Suprapubic skin (tissue), 4 donors: ENCODE measurements around the gene CCDC88A. TPM values are rescaled to one million over a fixed set of nuclear protein-coding genes. Genes with fewer than 3 reads are reported as not detected.
"Not testable (repeated sequence)": the region's sequence is repeated elsewhere in the genome, so short reads cannot be mapped to it uniquely, and the experiment has no call there.

Source experiments
- DNase-seq, 2 donors: peaks; one replicate each; pipeline ENCODE4 v3.0.0-alpha.2; 2019; ENCODE audit warnings: low spot score in 2 of 2
- H3K27ac ChIP-seq: fragments of 200-600 bp; sonication (generic); one replicate; pipeline ENCODE4 v1.5.1; 2019
- H3K27me3 ChIP-seq: fragments of 200-600 bp; sonication (generic); one replicate; pipeline ENCODE4 v1.5.1; 2019
- H3K36me3 ChIP-seq: fragments of 200-600 bp; sonication (generic); one replicate; pipeline ENCODE4 v1.5.1; 2019
- H3K4me1 ChIP-seq: fragments of 200-600 bp; sonication (generic); one replicate; pipeline ENCODE4 v1.5.1; 2019
- H3K4me3 ChIP-seq: fragments of 200-600 bp; sonication (generic); one replicate; pipeline ENCODE4 v1.5.1; 2019; ENCODE audit warnings: mild to moderate bottlenecking
- H3K9me3 ChIP-seq: fragments of 200-600 bp; sonication (generic); one replicate; pipeline ENCODE4 v1.5.1; 2019
- EP300 ChIP-seq: sonication (generic); formaldehyde crosslinking; IDR thresholded peaks from one replicate; pipeline ENCODE4 v1.6.1; 2017; ENCODE audit warnings: antibody characterized with exemption
- POLR2A ChIP-seq, 2 donors: fragments of 450-650 bp; IDR thresholded peaks; one replicate each; pipeline ENCODE4 v1.6.1; 2017; ENCODE audit warnings: antibody characterized with exemption in 2 of 2, mild to moderate bottlenecking in 2 of 2, moderate library complexity in 2 of 2
- POLR2AphosphoS5 ChIP-seq, 3 donors: sonication (generic); formaldehyde crosslinking; IDR thresholded peaks; one replicate each; pipeline ENCODE4 v1.6.1; 2017; ENCODE audit warnings: antibody characterized with exemption in 3 of 3
- WGBS: methylation state at CpG from one replicate; pipeline ENCODE4 v1.1.5; 2018; 5-methylcytosine and 5-hydroxymethylcytosine counted together
- total RNA-seq, 4 donors: library from RNA; depleted of rRNA; stranded (reverse); fragments of >200 nt; gene quantifications; one replicate each; pipeline ENCODE4 v1.1.0, GENCODE V29; 2016
- TF ChIP-seq, protein P1 (sequence below), 2 donors: fragments of 200-600 bp in 1 of 2; fragments of 450-650 bp in 1 of 2; sonication (generic) in 1 of 2; IDR thresholded peaks; one replicate each; pipeline ENCODE4 v1.5.1; 2016 to 2019; ENCODE audit warnings: antibody characterized with exemption in 2 of 2, mild to moderate bottlenecking in 1 of 2, moderate library complexity in 1 of 2

CCDC88A gene
- total RNA-seq, 4 donors from 2014 or later, result 9.0 to 25.8 (median 18.2) TPM

DNA sequence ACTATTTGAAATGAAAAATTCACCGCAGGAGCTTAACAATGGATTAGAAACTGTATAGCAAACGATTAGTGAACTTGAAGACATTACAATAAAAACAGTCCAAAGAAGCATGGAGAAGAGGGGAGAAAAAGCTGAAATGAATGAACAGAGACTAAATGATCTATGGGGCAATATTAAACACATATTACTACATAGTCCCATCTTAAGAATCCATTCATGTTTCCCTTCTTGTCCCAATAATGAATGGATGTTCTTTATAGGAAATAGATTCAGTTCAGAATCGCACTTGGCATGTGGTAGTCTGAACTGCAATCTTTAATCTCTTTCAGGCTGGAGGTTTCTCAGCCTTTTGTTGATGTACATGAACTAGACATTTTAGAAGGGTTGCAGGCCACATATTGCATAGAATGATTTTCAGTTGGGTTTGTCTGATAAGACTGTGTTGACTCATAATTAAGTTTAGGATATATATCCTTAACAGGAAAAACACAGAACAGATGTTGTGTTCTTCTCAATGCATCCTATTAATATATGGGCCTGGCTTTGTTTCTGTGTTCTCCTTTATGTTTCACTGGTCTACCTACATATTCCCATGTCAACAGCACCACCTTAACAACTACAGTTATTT lies 27.9 kb downstream of the CCDC88A start:
- DNase-seq, result no peak
- 80% methylated on average over 3 of the region's 3 CpGs for WGBS
- Histone ChIP-seq H3K4me1 (no peaks in the 10 kb centered on the region), H3K9me3 (no peaks in the 10 kb centered on the region), H3K36me3 (no peaks in the 10 kb centered on the region), H3K27ac (no peak overlapping the region), H3K27me3 (no peaks in the 10 kb centered on the region), H3K4me3 (no peak overlapping the region)
- TF ChIP-seq, protein P1, sequence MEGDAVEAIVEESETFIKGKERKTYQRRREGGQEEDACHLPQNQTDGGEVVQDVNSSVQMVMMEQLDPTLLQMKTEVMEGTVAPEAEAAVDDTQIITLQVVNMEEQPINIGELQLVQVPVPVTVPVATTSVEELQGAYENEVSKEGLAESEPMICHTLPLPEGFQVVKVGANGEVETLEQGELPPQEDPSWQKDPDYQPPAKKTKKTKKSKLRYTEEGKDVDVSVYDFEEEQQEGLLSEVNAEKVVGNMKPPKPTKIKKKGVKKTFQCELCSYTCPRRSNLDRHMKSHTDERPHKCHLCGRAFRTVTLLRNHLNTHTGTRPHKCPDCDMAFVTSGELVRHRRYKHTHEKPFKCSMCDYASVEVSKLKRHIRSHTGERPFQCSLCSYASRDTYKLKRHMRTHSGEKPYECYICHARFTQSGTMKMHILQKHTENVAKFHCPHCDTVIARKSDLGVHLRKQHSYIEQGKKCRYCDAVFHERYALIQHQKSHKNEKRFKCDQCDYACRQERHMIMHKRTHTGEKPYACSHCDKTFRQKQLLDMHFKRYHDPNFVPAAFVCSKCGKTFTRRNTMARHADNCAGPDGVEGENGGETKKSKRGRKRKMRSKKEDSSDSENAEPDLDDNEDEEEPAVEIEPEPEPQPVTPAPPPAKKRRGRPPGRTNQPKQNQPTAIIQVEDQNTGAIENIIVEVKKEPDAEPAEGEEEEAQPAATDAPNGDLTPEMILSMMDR (IDR thresholded peaks at IDR 0.05), result no peak
- TF ChIP-seq EP300 (no peak), POLR2A (IDR thresholded peaks at IDR 0.05) (no peak), POLR2AphosphoS5 (IDR thresholded peaks at IDR 0.05) (no peak)

DNA sequence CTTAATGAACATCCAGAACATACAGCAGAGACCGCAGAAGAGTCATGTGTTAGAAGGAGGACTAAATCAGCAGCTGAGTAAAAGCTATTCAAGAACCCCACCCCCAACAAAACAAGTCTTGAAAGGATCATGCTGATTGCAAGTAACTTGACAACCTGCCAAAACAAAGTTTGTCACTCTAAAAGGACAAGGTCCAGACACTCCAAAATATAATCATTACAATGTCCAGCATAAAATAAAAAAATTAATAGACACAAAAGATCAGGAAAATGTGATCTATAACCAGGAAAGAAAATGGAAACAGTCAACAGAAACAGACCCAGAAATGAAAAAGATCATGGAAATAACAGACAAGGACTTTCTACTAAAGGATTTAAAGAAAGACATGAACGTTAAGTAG lies 28.5 kb downstream of the CCDC88A start:
- WGBS, result 83% methylated on average over 2 of the region's 2 CpGs

DNA sequence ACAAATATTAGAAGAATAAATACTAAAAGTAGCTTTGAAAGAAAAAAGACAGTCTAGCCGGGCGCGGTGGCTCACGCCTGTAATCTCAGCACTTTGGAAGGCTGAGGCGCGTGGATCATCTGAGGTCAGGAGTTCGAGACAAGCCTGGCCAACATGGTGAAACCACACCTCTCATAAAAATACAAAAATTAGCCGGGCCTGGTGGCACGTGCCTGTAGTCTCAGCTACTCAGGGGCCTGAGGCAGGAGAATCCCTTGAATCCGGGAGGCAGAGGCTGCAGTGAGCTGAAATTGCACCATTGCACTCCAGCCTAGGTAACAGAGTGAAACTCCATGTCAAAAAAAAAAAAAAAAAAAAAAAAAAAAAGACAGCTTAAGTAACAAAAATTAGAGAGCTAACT lies 34.1 kb downstream of the CCDC88A start:
- H3K27me3 ChIP-seq, H3K9me3 ChIP-seq, DNase-seq, H3K36me3 ChIP-seq, H3K4me3 ChIP-seq, H3K4me1 ChIP-seq, H3K27ac ChIP-seq: not testable (repeated sequence)
- WGBS, result 67% methylated on average over 10 of the region's 10 CpGs

More for the DNA sequence above, 28.5 kb downstream of the CCDC88A start:
- Histone ChIP-seq H3K27ac (no peak overlapping the region), H3K27me3 (no peaks in the 10 kb centered on the region), H3K36me3 (no peaks in the 10 kb centered on the region), H3K4me1 (no peaks in the 10 kb centered on the region), H3K9me3 (no peaks in the 10 kb centered on the region), H3K4me3 (no peak overlapping the region)
- DNase-seq, result no peak
- TF ChIP-seq, protein P1 (IDR thresholded peaks at IDR 0.05), result no peak
- TF ChIP-seq EP300 (no peak), POLR2A (IDR thresholded peaks at IDR 0.05) (no peak), POLR2AphosphoS5 (IDR thresholded peaks at IDR 0.05) (no peak)

DNA sequence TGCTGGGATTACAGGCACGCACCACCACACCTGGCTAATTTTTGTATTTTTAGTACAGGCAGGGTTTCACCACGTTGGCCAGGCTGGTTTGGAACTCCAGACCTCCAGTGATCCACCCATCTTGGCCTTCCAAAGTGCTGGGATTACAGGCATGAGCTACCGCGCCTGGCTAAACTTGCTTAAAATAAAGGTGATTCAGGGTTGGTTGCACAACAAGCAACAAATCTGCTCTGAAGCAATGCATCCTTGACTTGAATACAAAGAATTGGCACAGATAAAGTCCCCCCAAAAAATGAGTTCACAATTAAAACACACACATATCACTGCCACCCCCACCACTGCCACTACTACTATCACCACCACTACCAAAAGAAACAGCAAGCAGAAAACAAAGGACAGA lies 34.9 kb downstream of the CCDC88A start:
- no peaks in the 10 kb centered on the region for H3K27me3 ChIP-seq
- no peaks in the 10 kb centered on the region for H3K36me3 ChIP-seq
- TF ChIP-seq EP300 (no peak), POLR2A (IDR thresholded peaks at IDR 0.05) (no peak), POLR2AphosphoS5 (IDR thresholded peaks at IDR 0.05) (no peak)
- TF ChIP-seq, protein P1 (IDR thresholded peaks at IDR 0.05), result no peak
- no peak overlapping the region for H3K4me3 ChIP-seq
- DNase-seq, result no peak
- H3K9me3 ChIP-seq, result no peaks in the 10 kb centered on the region
- 84% methylated on average over 4 of the region's 4 CpGs for WGBS
- H3K27ac ChIP-seq, result no peak overlapping the region
- no peaks in the 10 kb centered on the region for H3K4me1 ChIP-seq

DNA sequence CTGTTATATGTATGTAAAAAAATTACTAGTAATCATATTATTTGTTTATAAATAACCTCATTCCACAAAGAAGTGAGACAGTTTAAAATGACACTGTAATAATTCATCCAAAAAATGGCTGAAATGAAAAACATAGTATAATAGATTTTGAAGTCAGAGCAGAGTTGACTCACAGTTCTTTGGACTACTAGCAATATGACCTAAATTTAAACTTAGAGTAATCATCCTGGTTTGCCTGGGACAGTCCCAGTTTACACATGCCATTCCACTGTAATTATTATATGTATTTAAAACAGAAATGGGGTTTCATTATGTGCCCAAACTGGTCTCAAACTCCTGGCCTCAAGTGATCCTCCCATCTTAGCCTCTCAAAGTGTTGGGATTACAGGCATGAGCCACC lies 48.3 kb downstream of the CCDC88A start:
- TF ChIP-seq, protein P1 (IDR thresholded peaks at IDR 0.05), result no peak
- TF ChIP-seq POLR2A (IDR thresholded peaks at IDR 0.05), result no peak
- TF ChIP-seq EP300, result no peak
- no peak for TF ChIP-seq POLR2AphosphoS5 (IDR thresholded peaks at IDR 0.05)
- no peaks in the 10 kb centered on the region for H3K27me3 ChIP-seq
- H3K4me3 ChIP-seq, result no peak overlapping the region
- H3K36me3 ChIP-seq, result no peaks in the 10 kb centered on the region
- no peaks in the 10 kb centered on the region for H3K4me1 ChIP-seq
- no peaks in the 10 kb centered on the region for H3K9me3 ChIP-seq
- H3K27ac ChIP-seq, result no peak overlapping the region
- no peak for DNase-seq

DNA sequence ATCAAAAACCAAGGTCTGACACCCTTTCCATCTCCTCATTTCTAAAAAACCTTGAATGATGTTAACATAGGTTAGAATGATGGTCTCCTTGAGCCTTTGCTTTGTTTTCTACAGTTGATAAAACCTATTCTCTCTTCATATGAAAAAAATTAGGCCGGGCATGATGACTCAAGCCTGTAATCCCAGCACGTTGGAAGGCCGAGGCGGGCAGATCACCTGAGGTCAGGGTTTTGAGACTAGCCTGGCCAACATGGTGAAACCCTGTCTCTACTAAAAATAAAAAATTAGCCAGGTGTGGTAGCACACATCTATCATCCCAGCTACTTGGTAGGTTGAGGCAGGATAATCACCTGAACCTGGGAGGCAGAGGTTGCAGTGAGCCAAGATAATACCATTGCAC lies 49.4 kb downstream of the CCDC88A start:
- H3K9me3 ChIP-seq, result no peaks in the 10 kb centered on the region
- TF ChIP-seq POLR2A (IDR thresholded peaks at IDR 0.05) (no peak), POLR2AphosphoS5 (IDR thresholded peaks at IDR 0.05) (no peak)
- WGBS, result 96% methylated on average over 4 of the region's 4 CpGs
- H3K27me3 ChIP-seq, result no peaks in the 10 kb centered on the region
- H3K36me3 ChIP-seq, result no peaks in the 10 kb centered on the region
- no peak for DNase-seq
- no peak overlapping the region for H3K4me3 ChIP-seq
- peaks cover 6% of the 10 kb centered on the region for H3K4me1 ChIP-seq
- H3K27ac ChIP-seq, result no peak overlapping the region
